Measurements from ENCODE around the gene MYO16.

Gene MYO16

DNA sequence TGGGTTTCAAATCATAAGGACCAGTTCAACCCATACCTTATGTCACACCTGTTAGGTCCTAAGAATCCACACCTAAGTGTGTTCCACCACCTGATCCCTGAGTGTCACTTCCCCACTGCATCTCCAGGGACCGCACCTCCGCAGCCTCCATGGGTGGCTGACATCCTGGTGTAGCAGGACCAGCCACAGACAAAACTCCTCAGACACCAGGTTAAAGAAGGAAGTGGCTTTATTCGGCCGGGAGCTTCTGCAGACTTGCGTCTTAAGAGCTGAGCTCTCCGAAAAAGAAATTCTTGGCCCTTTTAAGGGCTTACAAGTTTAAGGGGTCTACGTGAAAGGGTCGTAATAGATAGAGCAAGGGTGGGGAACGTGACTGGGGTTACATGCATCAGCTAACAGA, 509.9 kb downstream of the MYO16 start:
- DNase-seq: no peak

GRCh38 chr13:109140054-109140453, 510.6 kb downstream of the MYO16 start:
- no peak for DNase-seq

DNA sequence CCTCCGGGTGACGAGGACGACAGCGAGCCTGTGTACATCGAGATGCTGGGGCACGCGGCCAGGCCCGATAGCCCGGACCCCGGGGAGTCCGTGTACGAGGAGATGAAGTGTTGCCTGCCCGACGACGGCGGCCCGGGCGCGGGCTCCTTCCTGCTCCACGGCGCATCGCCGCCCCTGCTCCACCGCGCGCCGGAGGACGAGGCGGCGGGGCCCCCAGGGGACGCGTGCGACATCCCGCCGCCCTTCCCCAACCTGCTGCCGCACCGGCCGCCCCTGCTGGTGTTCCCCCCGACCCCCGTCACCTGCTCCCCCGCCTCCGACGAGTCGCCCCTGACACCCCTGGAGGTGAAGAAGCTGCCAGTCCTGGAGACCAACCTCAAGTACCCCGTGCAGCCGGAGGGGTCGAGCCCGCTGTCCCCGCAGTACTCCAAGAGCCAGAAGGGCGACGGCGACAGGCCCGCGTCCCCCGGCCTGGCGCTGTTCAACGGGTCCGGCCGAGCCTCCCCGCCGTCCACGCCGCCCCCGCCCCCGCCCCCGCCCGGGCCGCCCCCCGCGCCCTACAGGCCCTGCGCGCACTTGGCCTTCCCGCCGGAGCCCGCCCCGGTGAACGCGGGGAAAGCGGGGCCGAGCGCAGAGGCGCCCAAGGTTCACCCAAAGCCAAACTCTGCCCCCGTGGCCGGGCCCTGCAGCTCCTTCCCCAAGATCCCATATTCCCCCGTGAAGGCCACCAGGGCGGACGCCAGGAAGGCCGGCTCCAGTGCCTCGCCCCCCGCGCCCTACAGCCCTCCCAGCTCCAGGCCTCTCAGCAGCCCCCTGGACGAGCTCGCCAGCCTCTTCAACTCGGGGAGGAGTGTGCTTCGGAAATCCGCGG, 511.3 kb downstream of the MYO16 start:
- DNase-seq: no peak

- DNase-seq: no peak
These were observed 512.3 kb downstream of the MYO16 start for GRCh38 chr13:109141706-109142105.

DNA sequence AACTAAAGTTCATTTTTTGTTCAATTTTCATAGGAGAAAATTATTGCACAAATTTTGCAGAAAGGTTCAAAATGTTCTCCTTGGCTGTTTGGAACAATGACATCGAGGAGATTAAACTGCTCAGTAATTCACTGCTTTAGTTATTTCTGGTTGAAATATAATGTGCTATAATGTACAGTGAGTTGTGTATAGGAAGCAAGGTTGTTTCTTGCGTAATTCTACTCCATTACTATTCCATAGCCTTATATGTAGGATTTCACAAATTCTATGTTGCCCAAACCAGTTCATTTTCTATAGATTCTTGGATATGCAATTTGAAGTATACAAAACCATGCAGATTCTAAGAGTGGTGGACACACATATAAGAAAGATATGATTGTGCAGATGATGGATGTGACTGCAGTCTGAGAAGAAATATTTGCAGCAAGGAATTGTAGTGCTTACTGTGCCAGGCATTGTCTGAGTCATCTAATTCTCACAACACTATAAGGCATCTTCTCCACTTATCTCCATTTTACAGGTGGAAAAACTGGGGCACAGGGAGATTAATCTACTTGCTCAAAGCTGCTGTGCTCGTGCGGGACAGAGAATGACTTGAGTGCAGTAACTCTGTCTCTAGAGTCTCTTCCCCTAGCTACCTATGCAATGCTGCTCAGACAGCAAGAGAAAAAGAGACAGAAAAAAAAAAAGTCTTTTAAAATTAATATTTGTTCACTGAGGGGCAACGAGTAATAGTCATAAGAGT, 515.5 kb downstream of the MYO16 start:
- DNase-seq: no peak

DNA sequence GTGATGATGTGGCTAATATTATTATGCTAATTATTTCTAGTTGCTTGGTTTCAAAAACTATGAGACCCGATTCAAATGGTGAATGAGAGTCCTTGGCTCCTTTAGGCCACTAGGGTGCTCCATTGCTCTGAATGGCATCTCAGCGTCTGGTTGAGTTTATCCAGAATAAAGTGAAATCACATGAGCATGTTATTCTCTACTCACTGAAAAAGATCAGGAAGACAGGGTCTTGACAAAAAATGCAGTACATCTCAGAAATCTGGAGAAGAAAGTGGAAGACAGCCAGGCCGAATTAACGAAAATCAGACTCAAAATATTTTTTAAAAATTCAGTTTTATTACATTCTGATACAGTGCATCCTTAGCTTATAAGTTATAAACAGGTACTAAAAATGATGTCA, 516.2 kb downstream of the MYO16 start:
- DNase-seq: no peak

GRCh38 chr13:109146393-109146792, 517.0 kb downstream of the MYO16 start:
- no peak for DNase-seq

DNA sequence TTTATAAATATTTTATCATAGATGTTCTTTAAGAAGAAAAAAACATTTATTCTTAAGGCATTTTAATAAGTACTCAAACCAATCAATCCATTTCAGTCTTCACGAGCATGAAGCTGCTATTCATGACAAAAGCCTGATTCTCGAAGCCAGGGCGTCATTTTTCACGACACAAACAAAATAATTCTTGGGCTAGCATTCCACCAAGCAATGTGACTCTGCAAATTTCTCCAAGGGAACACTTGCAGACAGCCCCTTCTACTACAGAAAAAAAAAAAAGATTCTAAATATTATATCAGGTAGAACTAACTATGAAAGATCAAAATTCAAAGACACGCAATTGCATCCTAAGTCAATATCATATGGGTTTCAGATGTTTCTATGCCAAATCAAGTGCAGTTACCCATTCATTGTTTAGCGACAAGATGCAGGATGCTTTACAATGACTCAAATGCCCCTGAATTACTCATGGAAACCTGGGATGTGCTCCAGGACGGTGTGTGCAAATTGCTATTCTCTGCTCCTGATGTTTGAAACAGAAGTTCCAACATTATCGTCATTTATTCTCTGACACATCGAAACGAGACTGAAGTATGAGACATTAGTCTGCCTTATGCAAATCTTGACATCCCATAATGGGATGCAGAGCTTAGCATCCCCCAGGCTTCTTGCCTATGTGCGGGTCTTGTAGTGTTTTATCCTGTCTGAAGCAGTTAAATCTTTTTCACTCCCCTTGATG, 517.7 kb downstream of the MYO16 start:
- DNase-seq: no peak

DNA sequence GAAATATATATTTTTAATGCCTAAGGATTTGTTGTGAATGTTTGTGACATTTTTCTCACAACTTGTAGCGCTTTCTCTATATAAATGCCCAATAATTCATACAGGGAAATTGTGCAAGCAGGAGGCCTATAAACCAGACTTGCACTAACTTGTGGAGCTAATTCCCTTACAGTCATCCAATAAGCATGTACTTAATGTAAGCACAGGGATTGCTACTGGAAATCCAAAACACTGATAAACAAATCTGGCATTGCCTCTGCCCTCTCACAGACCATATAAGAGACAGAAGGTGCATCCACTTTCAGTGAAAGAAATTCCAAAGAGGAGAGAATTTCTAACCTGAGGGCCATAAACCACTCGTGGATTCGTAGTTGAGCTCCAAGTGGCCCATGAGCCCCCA, 518.8 kb downstream of the MYO16 start:
- DNase-seq: no peak

DNA sequence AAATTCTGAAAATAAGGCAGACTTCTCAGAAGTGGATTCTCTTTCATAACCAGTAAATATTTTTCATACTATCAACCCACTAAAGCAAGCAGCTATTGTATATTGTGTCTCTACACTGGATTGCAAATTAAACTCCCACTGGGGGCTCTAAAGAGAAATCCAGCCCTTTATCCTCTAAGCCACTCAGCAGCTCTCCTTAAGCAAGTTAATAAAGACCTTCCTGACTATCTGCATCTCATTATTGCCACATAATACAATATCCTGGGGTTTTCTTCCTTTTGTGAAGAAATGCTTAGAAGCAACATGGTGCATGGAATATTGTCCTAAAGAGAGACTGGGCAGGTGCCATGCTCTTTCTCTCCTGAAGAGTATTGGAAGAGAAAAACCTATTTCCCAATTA, 521.3 kb downstream of the MYO16 start:
- no peak for DNase-seq

- DNase-seq: no peak
These were observed 521.8 kb downstream of the MYO16 start for GRCh38 chr13:109151255-109151654.

- DNase-seq: no peak
These were observed 522.3 kb downstream of the MYO16 start for GRCh38 chr13:109151696-109152095.

DNA sequence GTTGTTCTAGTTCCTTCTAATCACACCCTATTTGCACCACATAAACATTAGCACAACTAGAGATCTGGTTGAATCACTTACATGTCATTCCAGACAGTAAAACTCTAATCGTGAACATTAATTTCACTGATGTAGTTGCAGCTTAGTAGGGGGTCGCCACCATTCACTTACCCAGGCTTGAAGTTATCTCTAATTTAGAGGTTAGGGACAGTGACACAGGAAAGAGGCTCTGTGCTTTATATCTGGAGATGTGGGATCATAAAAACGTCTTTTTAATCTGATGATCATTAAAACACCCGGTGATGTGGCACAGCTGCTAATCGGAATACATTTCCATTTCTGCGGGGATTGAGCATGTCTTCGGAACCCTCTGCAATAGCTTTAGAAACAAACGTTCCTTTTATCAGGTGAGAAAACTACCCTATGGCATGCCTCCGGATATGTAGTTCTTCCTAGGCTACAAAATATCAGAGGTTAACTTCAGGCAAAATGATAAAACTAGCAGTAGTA, 523.0 kb downstream of the MYO16 start:
- DNase-seq: no peak

GRCh38 chr13:109152941-109153340, 523.5 kb downstream of the MYO16 start:
- no peak for DNase-seq

DNA sequence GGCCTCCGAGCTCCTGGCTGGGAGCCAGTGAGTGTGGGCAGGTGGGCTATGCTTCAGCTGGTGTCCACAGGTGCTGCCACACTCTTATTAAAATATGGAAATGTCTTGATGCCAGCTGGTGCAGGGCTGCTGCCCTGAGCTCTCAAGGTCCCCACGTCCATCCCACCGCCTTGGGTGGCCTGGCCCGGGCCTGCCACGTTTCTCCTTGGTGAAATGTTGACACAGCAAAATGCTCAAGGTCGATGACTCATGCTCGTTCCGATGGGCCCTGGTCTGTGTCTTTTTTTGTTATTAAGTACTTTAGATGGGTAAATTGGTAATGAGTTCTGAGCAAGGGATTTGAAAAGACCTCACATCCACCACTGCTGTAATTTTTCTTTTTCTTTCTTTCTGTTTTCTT, 524.7 kb downstream of the MYO16 start:
- DNase-seq: no peak

GRCh38 chr13:109154546-109154945, 525.1 kb downstream of the MYO16 start:
- DNase-seq: no peak

DNA sequence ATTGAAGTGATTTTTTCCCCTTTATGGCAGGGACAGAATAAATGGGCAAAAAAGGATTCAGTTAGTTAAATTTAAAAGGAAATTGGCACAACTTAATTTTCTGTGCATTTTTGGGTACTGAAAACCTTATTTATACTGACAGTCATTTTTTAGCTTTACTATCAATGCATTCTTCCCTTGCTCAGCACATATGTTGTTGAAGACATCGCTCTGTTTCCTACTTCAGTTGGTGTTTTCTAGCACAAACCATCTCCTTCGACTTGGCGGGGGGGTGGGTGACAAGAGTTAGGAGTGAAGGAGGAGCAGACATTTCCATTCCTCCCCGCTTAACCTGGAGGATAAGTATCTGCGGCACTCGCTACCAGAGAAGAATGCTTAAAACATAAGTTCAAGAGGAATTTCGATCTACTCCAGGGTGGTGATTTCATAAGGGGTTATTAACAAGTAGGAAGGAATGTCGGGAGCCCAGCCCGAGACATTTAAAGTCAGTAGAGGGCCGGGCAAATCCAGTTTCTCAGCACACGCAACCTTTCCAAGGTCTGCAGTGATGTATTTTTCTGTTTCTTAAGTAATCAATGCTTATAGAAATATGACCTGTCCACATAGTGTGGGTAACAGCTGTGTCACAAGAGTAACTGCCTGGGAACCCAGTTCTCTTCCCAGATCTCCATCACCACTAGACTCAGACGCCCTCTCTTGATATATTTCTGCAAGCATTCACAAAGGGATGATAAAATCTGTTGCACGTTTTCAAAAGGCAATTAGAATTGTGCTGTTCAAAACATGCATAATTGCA, 525.8 kb downstream of the MYO16 start:
- DNase-seq: no peak

DNA sequence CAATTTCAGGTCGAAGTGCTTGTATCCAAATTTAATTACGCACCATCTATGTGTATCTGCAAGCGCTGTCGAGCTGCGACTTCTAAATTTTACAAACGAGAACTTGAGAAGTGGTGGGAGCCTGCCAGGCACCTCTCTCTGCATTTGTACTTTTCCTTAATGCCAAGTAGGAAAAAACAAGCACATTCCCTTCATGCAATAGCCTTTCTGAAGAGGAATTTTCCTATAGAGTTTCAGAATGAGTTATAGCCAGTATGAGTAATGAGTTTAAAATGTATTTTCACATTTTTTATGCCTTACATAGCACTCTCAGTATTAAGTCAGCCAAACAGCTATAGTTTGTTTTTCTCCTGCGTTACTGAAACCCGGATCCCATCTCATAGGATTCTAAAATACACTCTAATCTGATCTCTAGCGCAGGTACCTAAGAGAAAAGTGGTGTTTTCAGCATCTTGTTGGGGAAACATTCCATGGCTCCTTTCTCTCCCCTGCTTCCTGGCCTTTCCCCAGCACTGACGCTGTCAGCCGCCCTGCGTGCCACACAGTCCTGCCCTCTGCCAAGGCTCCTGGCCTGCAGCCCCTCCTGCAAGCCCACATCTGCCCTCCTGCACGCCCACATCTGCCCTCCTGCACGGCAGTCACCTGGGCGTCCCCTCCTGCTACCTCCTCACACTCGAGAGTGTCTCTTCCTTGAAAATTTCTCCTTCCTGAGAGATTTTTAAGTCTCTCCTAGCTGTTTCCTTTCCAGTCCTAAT, 526.9 kb downstream of the MYO16 start:
- DNase-seq: no peak

GRCh38 chr13:109157275-109157674, 527.9 kb downstream of the MYO16 start:
- DNase-seq: no peak

DNA sequence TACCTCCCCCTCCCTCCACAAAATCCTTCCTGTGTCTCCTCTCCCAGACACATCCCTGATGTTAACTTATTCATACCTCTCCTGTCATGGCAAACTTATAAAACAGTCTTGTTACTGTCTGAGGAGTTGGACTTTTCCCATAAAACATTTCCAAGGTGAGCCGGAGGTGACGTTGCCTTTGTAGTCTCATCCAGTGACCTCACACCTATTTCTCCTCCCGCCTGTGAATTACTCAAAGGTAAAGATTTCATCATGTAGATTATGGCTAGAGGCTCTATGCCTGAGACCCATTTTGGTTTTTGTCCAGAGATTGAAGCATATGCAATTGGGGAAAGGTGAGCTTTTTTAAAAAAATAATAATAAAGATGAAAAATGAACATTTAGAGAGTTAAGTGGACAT, 529.0 kb downstream of the MYO16 start:
- DNase-seq: no peak

GRCh38 chr13:109159650-109160309, 530.4 kb downstream of the MYO16 start:
- no peak for DNase-seq
